ENCODE data around the gene MFNG. TPM values are rescaled to one million over a fixed set of nuclear protein-coding genes. Genes with fewer than 3 reads are reported as not detected.

The MFNG gene
- total RNA-seq, 4 donors from 2014 or later = 11.7 to 24.9 (median 19.4) TPM

- Histone ChIP-seq H3K9me3 (no peaks in the 10 kb centered on the region), H3K4me3 (no peak overlapping the region), H3K4me1 (peaks cover 3 to 65% (median 29%) of the 10 kb centered on the region in 4 donors), H3K27me3 (peaks cover 0 to 9% of the 10 kb centered on the region in 2 donors), H3K27ac (peak overlapping the region in 2 of 4 donors; percentile 28 to 85), H3K36me3 (peaks cover 0 to 21% (median 0%) of the 10 kb centered on the region in 3 donors)
- DNase-seq (ENCODE audit: low spot score in 2 of 2) = no peak
- 74 to 88% methylated on average over 19 to 21 of the region's 23 CpGs for WGBS, 2 donors
- TF ChIP-seq EP300 (IDR thresholded peaks at IDR 0.05) = no peak
- TF ChIP-seq CTCF (IDR thresholded peaks at IDR 0.05) = no peak
- TF ChIP-seq POLR2A (IDR thresholded peaks at IDR 0.05) = no peak
These were observed 29.7 kb upstream of the MFNG start for GRCh38 chr22:37515901-37516300.

GRCh38 chr22:37514526-37515051 is 28.4 kb upstream of the MFNG start:
- Histone ChIP-seq H3K9me3 (no peaks in the 10 kb centered on the region), H3K36me3 (peaks cover 0 to 21% (median 0%) of the 10 kb centered on the region in 3 donors), H3K27me3 (peaks cover 0 to 4% of the 10 kb centered on the region in 2 donors), H3K4me1 (peaks cover 3 to 64% (median 28%) of the 10 kb centered on the region in 4 donors), H3K4me3 (no peak overlapping the region), H3K27ac (peak overlapping the region in 3 of 4 donors; percentile 68 to 86 (median 85))
- no peak for TF ChIP-seq POLR2A (IDR thresholded peaks at IDR 0.05)
- TF ChIP-seq EP300 (IDR thresholded peaks at IDR 0.05) = peak in 1 of 2 donors; percentile 16
- TF ChIP-seq CTCF (IDR thresholded peaks at IDR 0.05) = no peak
- WGBS, 2 donors = 75 to 91% methylated on average over 6 to 15 of the region's 15 CpGs
- no peak for DNase-seq (ENCODE audit: low spot score in 2 of 2)

- Histone ChIP-seq H3K36me3 (peaks cover 0 to 38% (median 0%) of the 10 kb centered on the region in 3 donors), H3K4me1 (peaks cover 3 to 67% (median 36%) of the 10 kb centered on the region in 4 donors), H3K27ac (peak overlapping the region; percentile 49 to 86 (median 76)), H3K4me3 (no peak overlapping the region), H3K9me3 (no peaks in the 10 kb centered on the region), H3K27me3 (no peaks in the 10 kb centered on the region)
- TF ChIP-seq POLR2A (IDR thresholded peaks at IDR 0.05) (no peak), EP300 (IDR thresholded peaks at IDR 0.05) (no peak), CTCF (IDR thresholded peaks at IDR 0.05) (no peak)
- 64 to 69% methylated on average over 6 of the region's 6 CpGs for WGBS, 2 donors
- no peak for DNase-seq (ENCODE audit: low spot score in 2 of 2)
These were observed 25.4 kb upstream of the MFNG start for GRCh38 chr22:37511395-37512104.

GRCh38 chr22:37510091-37510490 is 23.9 kb upstream of the MFNG start:
- H3K36me3 ChIP-seq = peaks cover 0 to 42% (median 0%) of the 10 kb centered on the region in 3 donors
- H3K4me3 ChIP-seq = no peak overlapping the region
- no peaks in the 10 kb centered on the region for H3K9me3 ChIP-seq
- no peak for DNase-seq (ENCODE audit: low spot score in 2 of 2)
- peaks cover 3 to 67% (median 36%) of the 10 kb centered on the region in 4 donors for H3K4me1 ChIP-seq
- H3K27me3 ChIP-seq = no peaks in the 10 kb centered on the region
- TF ChIP-seq POLR2A (IDR thresholded peaks at IDR 0.05) (no peak), EP300 (IDR thresholded peaks at IDR 0.05) (no peak), CTCF (IDR thresholded peaks at IDR 0.05) (no peak)
- 40 to 53% methylated on average over 9 to 10 of the region's 10 CpGs for WGBS, 2 donors
- peak overlapping the region; percentile 33 to 86 (median 68) for H3K27ac ChIP-seq
